SU-DHL-6 (cell line): Measurements from ENCODE around the gene GOT2.

Experiments
- CTCF ChIP-seq: fragments of 200-600 bp; sonication (generic); IDR thresholded peaks from one replicate; pipeline ENCODE4 v1.5.1; 2017; ENCODE audit warnings: antibody characterized with exemption, mild to moderate bottlenecking, low read length, moderate library complexity; ENCODE audit not compliant: insufficient read depth, poor library complexity, severe bottlenecking
- EZH2phosphoT487 ChIP-seq: fragments of 200-600 bp; sonication (generic), shearing (Covaris generic); conservative IDR thresholded peaks from 2 replicates; pipeline ENCODE4 v1.6.1; 2018; ENCODE audit warnings: mild to moderate bottlenecking, antibody characterized with exemption, low read length, moderate library complexity, mixed read lengths

- TF ChIP-seq CTCF (no peak), EZH2phosphoT487 (no peak)
Observed at GRCh38 chr16:58744497-58744896, 10.4 kb upstream of the GOT2 start.
